ENCODE results near the gene SHKBP1.

Gene SHKBP1

GRCh38 chr19:40604171-40604646 is 27.5 kb downstream of the SHKBP1 start (continued):
- TF ChIP-seq PATZ1 (tag by site-specific recombination; IDR thresholded peaks at IDR 0.05): peak; percentile 100
- no peak for TF ChIP-seq ZNF585B (tag by site-specific recombination; IDR thresholded peaks at IDR 0.05)
- TF ChIP-seq ZNF654 (tag by site-specific recombination; IDR thresholded peaks at IDR 0.05; ENCODE audit: low read depth): no peak
- TF ChIP-seq ZNF830 (tag by site-specific recombination; IDR thresholded peaks at IDR 0.05; ENCODE audit: low read depth): no peak
- no peak for TF ChIP-seq ZNF366 (tag by site-specific recombination; conservative IDR thresholded peaks at IDR 0.05)
- no peak for TF ChIP-seq ZNF624 (tag by site-specific recombination; IDR thresholded peaks at IDR 0.05)
- TF ChIP-seq ZNF169 (tag by site-specific recombination; IDR thresholded peaks at IDR 0.05): no peak
- peak; percentile 95 for TF ChIP-seq SP3 (tag by site-specific recombination; IDR thresholded peaks at IDR 0.05)
- peak; percentile 97 for TF ChIP-seq ZNF580 (tag by site-specific recombination; IDR thresholded peaks at IDR 0.05)
- no peak for TF ChIP-seq ZFP37 (tag by site-specific recombination; IDR thresholded peaks at IDR 0.05)
- no peak for TF ChIP-seq ZNF311 (tag by site-specific recombination; IDR thresholded peaks at IDR 0.05; ENCODE audit: borderline replicate concordance)
- TF ChIP-seq RBAK (tag by site-specific recombination; IDR thresholded peaks at IDR 0.05): peak; percentile 65; the same call in 1 of the 2 replicates
- TF ChIP-seq EGR2 (tag by site-specific recombination; IDR thresholded peaks at IDR 0.05; ENCODE audit: low read depth): peak; percentile 99
- no peak for TF ChIP-seq HOXC10 (CRISPR knock-in tag; IDR thresholded peaks at IDR 0.05)
- TF ChIP-seq ZNF302 (tag by site-specific recombination; IDR thresholded peaks at IDR 0.05; ENCODE audit: low read depth): no peak
- TF ChIP-seq WT1 (tag by site-specific recombination; IDR thresholded peaks at IDR 0.05): no peak
- TF ChIP-seq ZNF660 (tag by site-specific recombination; IDR thresholded peaks at IDR 0.05): no peak
- TF ChIP-seq AEBP2 (tag by site-specific recombination; IDR thresholded peaks at IDR 0.05; ENCODE audit: borderline replicate concordance): no peak
- TF ChIP-seq ZEB2 (tag by site-specific recombination; IDR thresholded peaks at IDR 0.05): no peak
- TF ChIP-seq ZSCAN5A (tag by site-specific recombination; IDR thresholded peaks at IDR 0.05): peak; percentile 93
- TF ChIP-seq ZNF354C (tag by site-specific recombination; IDR thresholded peaks at IDR 0.05; ENCODE audit: borderline replicate concordance, low read depth): no peak
- TF ChIP-seq ZNF341 (tag by site-specific recombination; IDR thresholded peaks at IDR 0.05; ENCODE audit: low read depth): peak; percentile 95
- TF ChIP-seq ZNF76 (tag by site-specific recombination; IDR thresholded peaks at IDR 0.05; ENCODE audit: borderline replicate concordance, low read depth): peak; percentile 40; the same call in 1 of the 2 replicates
- TF ChIP-seq BCL11A (tag by site-specific recombination; IDR thresholded peaks at IDR 0.05; ENCODE audit: low read depth): peak; percentile 68; the same call in 1 of the 2 replicates
- TF ChIP-seq ZNF768 (tag by site-specific recombination; IDR thresholded peaks at IDR 0.05): no peak; the same call in 1 of the 2 replicates
- TF ChIP-seq ZNF747 (tag by site-specific recombination; IDR thresholded peaks at IDR 0.05): no peak
- TF ChIP-seq TSHZ1 (tag by site-specific recombination; IDR thresholded peaks at IDR 0.05; ENCODE audit: borderline replicate concordance): no peak
- no peak for TF ChIP-seq ZNF214 (tag by site-specific recombination; IDR thresholded peaks at IDR 0.05; ENCODE audit: borderline replicate concordance)
- TF ChIP-seq ZNF549 (tag by site-specific recombination; IDR thresholded peaks at IDR 0.05): no peak
- TF ChIP-seq ZNF112 (tag by site-specific recombination; IDR thresholded peaks at IDR 0.05): no peak
- no peak for TF ChIP-seq ZNF280C (tag by site-specific recombination; IDR thresholded peaks at IDR 0.05)
